ENCODE data around the gene ATOSB.

ATOSB gene

GRCh38 chr9:35079426-35080341 is 36.0 kb downstream of the ATOSB start, which contains the start of gene FANCG:
FANCG (minus strand) TSS chr9:35079942; CDS start chr9:35079524, 418 bp downstream.
- peak; percentile 69 for DNase-seq (ENCODE audit: low read depth)

GRCh38 chr9:35079041-35079425 is 36.6 kb downstream of the ATOSB start:
- DNase-seq (ENCODE audit: low read depth) = no peak

DNA sequence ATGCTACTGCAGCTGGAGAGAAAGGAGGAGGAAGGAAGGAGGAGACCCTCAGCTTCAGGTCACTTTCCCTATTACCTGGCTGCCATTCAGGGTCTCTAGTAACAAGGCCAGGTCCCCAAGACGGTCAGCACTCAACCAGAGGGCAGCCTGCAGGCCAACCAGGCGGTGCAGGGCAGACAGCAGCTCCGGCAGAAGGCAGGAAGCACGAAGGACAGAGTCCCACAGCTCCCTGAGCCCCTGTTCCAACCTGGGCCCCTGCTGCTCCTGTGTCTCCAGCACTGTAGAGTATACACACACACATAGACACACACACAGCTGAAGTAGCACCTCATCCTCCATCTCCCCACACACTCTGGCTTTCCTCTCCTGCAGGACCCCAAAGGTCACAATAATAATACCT is 37.6 kb downstream of the ATOSB start:
- no peak for DNase-seq (ENCODE audit: low read depth)

- DNase-seq (ENCODE audit: low read depth) = no peak
Observed at GRCh38 chr9:35076848-35077247, 38.8 kb downstream of the ATOSB start.

DNA sequence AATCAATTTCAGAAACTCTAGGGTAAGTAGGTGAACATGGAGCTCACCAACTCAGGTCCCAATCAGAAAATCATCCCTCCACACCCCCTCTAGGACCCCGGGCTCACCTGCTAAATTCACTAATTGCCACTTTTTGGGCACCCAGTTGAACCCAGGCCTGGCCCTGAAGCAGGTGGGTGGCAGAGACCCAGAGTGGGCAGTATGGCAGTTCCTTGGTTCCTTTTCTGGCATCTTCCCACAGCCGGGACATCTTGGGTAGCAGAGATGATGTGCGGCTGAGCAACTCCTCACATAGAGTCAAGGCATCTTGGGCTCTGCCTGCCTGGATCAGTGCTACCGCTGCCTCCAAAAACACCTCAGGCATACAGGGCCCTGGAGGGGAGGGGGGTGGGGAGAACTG is 40.3 kb downstream of the ATOSB start:
- no peak for DNase-seq (ENCODE audit: low read depth)

DNA sequence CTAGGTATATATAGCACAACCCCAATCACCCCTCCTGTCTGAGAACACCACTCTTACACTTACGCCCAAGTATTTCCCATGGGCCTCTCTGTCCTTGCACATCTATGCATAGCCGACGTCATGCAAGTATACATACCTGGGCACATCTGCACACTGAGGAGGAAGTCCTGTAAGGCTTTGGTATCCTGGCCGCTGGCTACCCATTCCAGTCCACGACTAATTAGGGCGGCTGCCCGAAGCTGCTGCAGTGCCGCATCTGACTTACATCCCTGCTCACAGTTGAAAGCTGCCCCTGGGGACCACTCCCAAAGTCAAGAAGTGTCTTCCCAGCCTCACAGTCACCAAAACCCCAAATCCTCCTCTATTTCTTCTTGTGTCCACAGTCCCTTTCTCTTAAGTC is 40.9 kb downstream of the ATOSB start:
- no peak for DNase-seq (ENCODE audit: low read depth)

- DNase-seq (ENCODE audit: low read depth) = no peak
Observed at GRCh38 chr9:35074141-35074540, 41.5 kb downstream of the ATOSB start.

DNA sequence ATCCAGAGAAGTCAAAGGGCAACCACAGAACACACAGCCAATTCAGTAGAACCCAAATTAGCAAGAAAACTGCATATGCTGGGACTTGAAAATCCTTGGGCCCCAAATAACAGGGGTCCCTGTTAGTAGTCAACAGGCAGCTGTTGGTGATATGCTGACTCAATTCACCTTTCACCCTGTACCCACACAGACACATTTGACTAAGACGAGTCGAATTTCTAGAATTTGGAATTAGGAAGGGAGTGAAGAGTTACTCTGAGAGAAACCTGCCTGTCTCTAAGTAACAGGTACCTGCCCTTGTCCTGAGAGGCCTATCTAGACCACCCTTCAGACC is 42.4 kb downstream of the ATOSB start:
- no peak for DNase-seq (ENCODE audit: low read depth)

GRCh38 chr9:35072461-35073278 is 43.0 kb downstream of the ATOSB start, which contains the start of gene VCP:
VCP (minus strand) TSS chr9:35072625; CDS start chr9:35072353, 272 bp downstream.
- DNase-seq (ENCODE audit: low read depth) = peak; percentile 90

- DNase-seq (ENCODE audit: low read depth) = peak; percentile 58
Observed at GRCh38 chr9:35071814-35072460, 43.7 kb downstream of the ATOSB start.

GRCh38 chr9:35070823-35071813 is 44.5 kb downstream of the ATOSB start:
- no peak for DNase-seq (ENCODE audit: low read depth)

DNA sequence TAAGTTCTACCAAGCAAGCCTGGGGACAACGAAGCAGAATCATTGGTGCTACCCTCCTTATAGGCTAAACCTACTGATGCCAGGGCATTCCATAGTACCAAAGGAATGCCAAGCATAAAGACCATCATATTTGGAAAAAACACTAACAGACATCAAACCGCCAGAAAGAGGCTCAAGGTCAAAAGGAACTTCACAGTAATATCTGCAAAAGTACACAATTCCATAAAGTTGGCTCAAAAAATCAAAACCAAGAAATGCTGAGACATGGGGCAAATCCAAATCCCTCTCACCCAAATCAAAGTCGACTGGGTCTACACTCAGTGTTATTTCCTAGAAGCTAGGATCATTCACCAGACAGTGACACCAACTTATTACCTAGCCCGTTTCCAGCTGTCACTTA is 46.6 kb downstream of the ATOSB start:
- DNase-seq (ENCODE audit: low read depth) = no peak

GRCh38 chr9:35067056-35067455 is 48.6 kb downstream of the ATOSB start:
- no peak for DNase-seq (ENCODE audit: low read depth)

DNA sequence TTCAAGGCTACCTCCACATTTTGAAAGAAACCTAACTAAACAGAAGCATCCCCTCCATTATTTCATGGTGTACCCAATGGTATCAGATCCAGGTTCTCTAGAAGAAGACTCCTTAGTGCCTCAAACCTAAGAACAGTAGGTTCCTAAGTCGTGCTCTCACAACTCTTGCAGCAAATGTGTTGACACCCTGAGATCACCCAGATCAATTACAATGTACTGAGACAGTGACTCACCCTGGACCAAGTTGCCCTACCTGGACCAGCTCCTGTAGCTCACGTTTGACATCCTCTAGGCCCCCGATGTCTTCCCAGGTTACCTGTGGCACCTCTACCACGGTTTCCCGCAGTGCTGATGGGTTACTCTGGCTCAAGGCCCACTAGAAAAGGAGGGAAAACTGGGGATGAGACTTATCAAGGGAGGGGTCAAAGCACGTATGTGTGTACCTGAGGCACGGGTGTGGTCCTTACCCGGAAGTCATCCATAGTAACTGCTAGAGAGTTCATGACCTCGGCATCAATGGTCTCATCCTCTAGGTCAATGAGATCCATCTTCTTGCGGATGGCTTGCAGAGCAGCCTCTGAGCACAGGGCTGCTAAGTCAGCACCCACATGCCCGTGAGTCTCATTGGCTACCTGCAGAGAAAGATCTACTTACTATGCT is 55.0 kb downstream of the ATOSB start:
- DNase-seq (ENCODE audit: low read depth) = no peak

- DNase-seq (ENCODE audit: low read depth) = no peak
Observed at GRCh38 chr9:35059438-35059837, 56.2 kb downstream of the ATOSB start.

DNA sequence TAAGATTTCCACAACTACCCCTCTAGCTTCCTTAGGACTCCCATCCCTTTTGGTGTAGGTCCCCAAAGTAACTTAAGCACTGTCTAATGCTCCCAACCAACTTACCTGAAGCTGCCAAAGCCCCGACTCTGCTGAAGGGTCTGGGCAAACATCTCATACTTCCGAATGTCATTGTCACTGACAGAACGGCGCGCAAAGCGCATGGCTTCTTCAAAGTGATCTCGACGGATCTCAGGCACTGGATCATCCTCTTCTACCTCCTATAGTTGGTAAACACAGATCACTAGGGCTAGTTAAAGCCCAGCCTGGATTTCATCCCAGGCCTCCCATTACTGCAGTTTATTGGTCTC is 58.4 kb downstream of the ATOSB start:
- no peak for DNase-seq (ENCODE audit: low read depth)

GRCh38 chr9:35056571-35057270 is 58.9 kb downstream of the ATOSB start:
- no peak for DNase-seq (ENCODE audit: low read depth)

- DNase-seq (ENCODE audit: low read depth) = no peak
Observed at GRCh38 chr9:35054871-35055644, 60.6 kb downstream of the ATOSB start.

DNA sequence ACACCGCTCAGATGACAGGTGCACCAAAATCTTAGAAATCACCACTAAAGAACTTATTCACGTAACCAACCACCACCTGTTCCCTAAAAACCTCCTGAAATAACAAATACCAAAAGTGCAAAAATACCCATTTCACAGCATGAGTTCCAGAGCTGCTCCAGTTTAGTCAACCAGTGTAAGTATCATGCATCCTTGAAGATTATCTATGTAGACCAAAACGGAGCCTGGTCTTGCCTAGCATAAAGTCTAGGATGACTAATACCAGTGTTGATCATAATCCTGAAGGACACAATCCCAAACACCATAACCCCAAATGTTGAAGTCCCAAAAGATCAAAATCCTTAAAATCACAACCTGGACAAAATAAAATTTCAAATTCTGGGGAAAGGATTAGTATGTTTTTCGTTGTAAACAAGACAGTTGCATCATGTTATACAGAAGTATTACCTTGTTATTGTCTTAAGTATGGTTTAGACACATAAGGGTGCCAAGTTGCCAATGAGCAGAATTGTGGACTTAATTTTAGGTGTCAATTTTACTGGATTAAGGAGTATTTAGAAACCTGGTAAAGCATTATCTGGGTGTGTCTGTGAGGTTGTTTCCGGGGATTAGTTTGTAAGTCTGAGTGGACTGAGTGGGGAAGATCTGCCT is 61.4 kb downstream of the ATOSB start:
- DNase-seq (ENCODE audit: low read depth) = no peak

Measured in activated T-cell treated with anti-CD3 and anti-CD28 coated beads for 1 hour (primary cell).